Thyroid gland (tissue), 4 donors: ENCODE measurements around the gene TH.

Experiments
- POLR2A ChIP-seq, 2 donors: fragments of 450-650 bp; IDR thresholded peaks; one replicate each; pipeline ENCODE4 v1.6.1; 2017; ENCODE audit warnings: antibody characterized with exemption in 2 of 2, mild to moderate bottlenecking in 2 of 2, moderate library complexity in 1 of 2
- TF ChIP-seq, protein P1 (sequence below), 6 experiments: fragments of 200-600 bp in 3 of 6; fragments of 450-650 bp in 3 of 6; sonication (generic) in 3 of 6; IDR thresholded peaks; one replicate each; pipeline ENCODE4 v1.5.1; 2016 to 2019; ENCODE audit warnings: antibody characterized with exemption in 6 of 6, mild to moderate bottlenecking in 2 of 6, inconsistent platforms in 1 of 6, moderate library complexity in 1 of 6

DNA sequence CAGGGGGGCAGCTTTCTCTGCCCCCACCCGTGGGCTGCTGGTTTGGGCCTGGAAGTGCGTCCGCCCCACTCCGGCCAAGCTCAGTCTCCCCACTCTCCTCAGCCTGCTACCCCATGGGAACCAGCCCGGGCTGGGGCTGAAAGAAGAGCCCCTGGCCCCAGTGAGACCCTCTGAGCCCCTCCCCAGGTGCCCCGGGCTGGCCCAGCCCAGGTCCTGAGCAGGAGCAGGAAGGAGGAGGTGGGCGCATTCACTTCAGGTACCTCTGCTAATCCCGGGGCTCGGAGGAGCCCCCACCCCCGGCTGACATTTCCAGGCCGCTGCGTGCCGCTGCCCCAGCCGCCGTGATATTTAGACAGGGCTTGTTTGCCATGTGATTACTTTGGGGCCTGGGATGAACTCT lies 8.7 kb upstream of the TH start:
- TF ChIP-seq, protein P1, sequence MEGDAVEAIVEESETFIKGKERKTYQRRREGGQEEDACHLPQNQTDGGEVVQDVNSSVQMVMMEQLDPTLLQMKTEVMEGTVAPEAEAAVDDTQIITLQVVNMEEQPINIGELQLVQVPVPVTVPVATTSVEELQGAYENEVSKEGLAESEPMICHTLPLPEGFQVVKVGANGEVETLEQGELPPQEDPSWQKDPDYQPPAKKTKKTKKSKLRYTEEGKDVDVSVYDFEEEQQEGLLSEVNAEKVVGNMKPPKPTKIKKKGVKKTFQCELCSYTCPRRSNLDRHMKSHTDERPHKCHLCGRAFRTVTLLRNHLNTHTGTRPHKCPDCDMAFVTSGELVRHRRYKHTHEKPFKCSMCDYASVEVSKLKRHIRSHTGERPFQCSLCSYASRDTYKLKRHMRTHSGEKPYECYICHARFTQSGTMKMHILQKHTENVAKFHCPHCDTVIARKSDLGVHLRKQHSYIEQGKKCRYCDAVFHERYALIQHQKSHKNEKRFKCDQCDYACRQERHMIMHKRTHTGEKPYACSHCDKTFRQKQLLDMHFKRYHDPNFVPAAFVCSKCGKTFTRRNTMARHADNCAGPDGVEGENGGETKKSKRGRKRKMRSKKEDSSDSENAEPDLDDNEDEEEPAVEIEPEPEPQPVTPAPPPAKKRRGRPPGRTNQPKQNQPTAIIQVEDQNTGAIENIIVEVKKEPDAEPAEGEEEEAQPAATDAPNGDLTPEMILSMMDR (IDR thresholded peaks at IDR 0.05) = no peak
- TF ChIP-seq POLR2A (IDR thresholded peaks at IDR 0.05) = no peak
